Astrocyte (in vitro differentiated cells and primary cell): ENCODE data around the gene ATP5F1C.

Experiments
- EZH2 ChIP-seq: IDR thresholded peaks from 2 replicates; pipeline ENCODE4 v1.6.1; 2012; ENCODE audit warnings: mild to moderate bottlenecking, low read length, inconsistent platforms; ENCODE audit not compliant: insufficient read depth
- TF ChIP-seq, protein P1 (sequence below): IDR thresholded peaks from 2 replicates; pipeline ENCODE4 v1.5.1; 2011; ENCODE audit warnings: low read depth, mild to moderate bottlenecking, inconsistent platforms, low read length, moderate library complexity; ENCODE audit not compliant: insufficient read depth

DNA sequence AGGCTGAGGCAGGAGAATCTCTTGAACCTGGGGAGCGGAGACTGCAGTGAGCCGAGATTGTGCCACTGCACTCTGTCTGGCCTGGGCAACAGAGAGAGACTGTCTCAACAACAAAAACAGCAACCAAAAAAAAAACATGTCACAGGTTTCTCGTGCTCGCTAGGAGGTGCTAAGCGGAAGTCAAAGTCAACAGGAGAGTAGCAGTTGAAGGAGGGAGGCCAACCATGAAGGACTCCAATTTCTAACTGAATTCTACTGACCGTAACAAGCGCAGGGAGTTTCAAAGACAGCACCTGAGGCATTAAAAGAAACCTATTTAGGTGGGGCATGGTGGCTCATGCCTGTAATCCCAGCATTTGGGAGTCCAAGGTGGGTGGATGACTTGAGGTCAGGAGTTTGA is 19.6 kb upstream of the ATP5F1C start:
- TF ChIP-seq, protein P1, sequence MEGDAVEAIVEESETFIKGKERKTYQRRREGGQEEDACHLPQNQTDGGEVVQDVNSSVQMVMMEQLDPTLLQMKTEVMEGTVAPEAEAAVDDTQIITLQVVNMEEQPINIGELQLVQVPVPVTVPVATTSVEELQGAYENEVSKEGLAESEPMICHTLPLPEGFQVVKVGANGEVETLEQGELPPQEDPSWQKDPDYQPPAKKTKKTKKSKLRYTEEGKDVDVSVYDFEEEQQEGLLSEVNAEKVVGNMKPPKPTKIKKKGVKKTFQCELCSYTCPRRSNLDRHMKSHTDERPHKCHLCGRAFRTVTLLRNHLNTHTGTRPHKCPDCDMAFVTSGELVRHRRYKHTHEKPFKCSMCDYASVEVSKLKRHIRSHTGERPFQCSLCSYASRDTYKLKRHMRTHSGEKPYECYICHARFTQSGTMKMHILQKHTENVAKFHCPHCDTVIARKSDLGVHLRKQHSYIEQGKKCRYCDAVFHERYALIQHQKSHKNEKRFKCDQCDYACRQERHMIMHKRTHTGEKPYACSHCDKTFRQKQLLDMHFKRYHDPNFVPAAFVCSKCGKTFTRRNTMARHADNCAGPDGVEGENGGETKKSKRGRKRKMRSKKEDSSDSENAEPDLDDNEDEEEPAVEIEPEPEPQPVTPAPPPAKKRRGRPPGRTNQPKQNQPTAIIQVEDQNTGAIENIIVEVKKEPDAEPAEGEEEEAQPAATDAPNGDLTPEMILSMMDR = no peak
- TF ChIP-seq EZH2 = no peak
